Spleen (tissue), 11 donors: ENCODE data around the gene TMEM88. TPM values are rescaled to one million over a fixed set of nuclear protein-coding genes. Genes with fewer than 3 reads are reported as not detected.

Source experiments
- DNase-seq: peaks from one replicate; pipeline ENCODE4 v3.0.0-alpha.2; 2020
- H3K27ac ChIP-seq, 8 donors: fragments of 200-600 bp; sonication (generic) in 7 of 8; 1 replicate in 4 of 8; 2 replicates in 4 of 8; pipeline versions ENCODE4 v1.5.0 to v1.8.0; 2016 to 2021; ENCODE audit warnings: inconsistent platforms in 4 of 8, mild to moderate bottlenecking in 4 of 8, moderate library complexity in 1 of 8
- H3K27me3 ChIP-seq, 7 donors: fragments of 200-600 bp; sonication (generic) in 6 of 7; replicated peaks in 1 of 7; 1 replicate in 4 of 7; 2 replicates in 3 of 7; pipeline versions ENCODE4 v1.5.0 to v1.8.0; 2016 to 2021; ENCODE audit warnings: inconsistent platforms in 3 of 7, mild to moderate bottlenecking in 1 of 7
- H3K36me3 ChIP-seq, 6 donors: fragments of 200-600 bp; sonication (generic) in 5 of 6; 1 replicate in 4 of 6; 2 replicates in 2 of 6; pipeline versions ENCODE4 v1.5.0 to v1.8.0; 2016 to 2021; ENCODE audit warnings: inconsistent platforms in 2 of 6
- H3K4me1 ChIP-seq, 6 donors: fragments of 200-600 bp; sonication (generic) in 5 of 6; 1 replicate in 3 of 6; 2 replicates in 3 of 6; pipeline versions ENCODE4 v1.5.0 to v1.8.0; 2016 to 2021; ENCODE audit warnings: inconsistent platforms in 3 of 6
- H3K4me3 ChIP-seq, 8 donors: fragments of 200-600 bp; sonication (generic) in 7 of 8; 1 replicate in 4 of 8; 2 replicates in 4 of 8; pipeline versions ENCODE4 v1.5.0 to v1.8.0; 2016 to 2021; ENCODE audit warnings: inconsistent platforms in 4 of 8, mild to moderate bottlenecking in 4 of 8, moderate library complexity in 2 of 8
- H3K9me3 ChIP-seq, 8 donors: fragments of 200-600 bp; sonication (generic) in 7 of 8; 1 replicate in 4 of 8; 2 replicates in 4 of 8; pipeline versions ENCODE4 v1.5.0 to v1.8.0; 2016 to 2021; ENCODE audit warnings: inconsistent platforms in 4 of 8
- POLR2A ChIP-seq, 3 donors: fragments of 450-650 bp; IDR thresholded peaks; one replicate each; pipeline ENCODE4 v1.5.1; 2017; ENCODE audit warnings: antibody characterized with exemption in 3 of 3, mild to moderate bottlenecking in 1 of 3
- POLR2AphosphoS5 ChIP-seq, 3 donors: sonication (generic); formaldehyde crosslinking; IDR thresholded peaks; one replicate each; pipeline ENCODE4 v1.5.1; 2017; ENCODE audit warnings: antibody characterized with exemption in 3 of 3
- WGBS, 5 donors: extraction: QIAGEN DNeasy Blood & Tissue Kit in 3 of 5; methylation state at CpG; one replicate each; pipeline versions ENCODE4 v1.1.5 to v1.1.7; 2013 to 2018; 5-methylcytosine and 5-hydroxymethylcytosine counted together
- intact Hi-C: fragments of 100-400 bp; cut with DNase I; formaldehyde crosslinking; loops from one replicate; pipeline ENCODE4 v1.15.0; 2023; ENCODE audit warnings: low total_unique reads
- polyA plus RNA-seq, 3 donors: library from polyadenylated mRNA; stranded (reverse); fragments of 200-250 nt; gene quantifications; one replicate each; pipeline ENCODE4 v1.2.1, GENCODE V29; 2013
- total RNA-seq, 7 donors: library from RNA; depleted of rRNA in 3 of 7; stranded (reverse); fragments of >200 nt in 3 of 7; fragmentation: NEBNext Ultra II Directional in 4 of 7; extraction: Animal tissue kit (Norgen Biotek cat#: 25700) in 4 of 7; gene quantifications; one replicate each; pipeline versions ENCODE4 v1.1.0 to v1.2.1, GENCODE V29; 2016 to 2021
- TF ChIP-seq, protein P1 (sequence below), 11 experiments: fragments of 200-600 bp in 7 of 11; fragments of 450-650 bp in 4 of 11; sonication (generic) in 4 of 11; IDR thresholded peaks in 8 of 11; conservative IDR thresholded peaks in 3 of 11; 1 replicate in 7 of 11; 2 replicates in 4 of 11; pipeline versions ENCODE4 v1.4.0 to v1.8.0; 2016 to 2021; ENCODE audit warnings: antibody characterized with exemption in 11 of 11, inconsistent platforms in 4 of 11, mild to moderate bottlenecking in 1 of 11
- donor health status: healthy with polysubstance abuse.
- donor health status: DM: no; HTN: no; CAD: no; lungs with moderate emphysema.
- donor health status: DM: no; HTN: no; CAD: no.
- donor health status: Bipolar disorder and iron deficiency.
- donor health status: healthy.
- donor health status: DM: no; HTN: no; CAD: no.
- donor health status: DM: yes; HTN: yes; CAD: no.

TMEM88 gene
- total and polyA plus RNA-seq, 10 donors, result 5.2 to 31.8 (median 14.5) TPM

DNA sequence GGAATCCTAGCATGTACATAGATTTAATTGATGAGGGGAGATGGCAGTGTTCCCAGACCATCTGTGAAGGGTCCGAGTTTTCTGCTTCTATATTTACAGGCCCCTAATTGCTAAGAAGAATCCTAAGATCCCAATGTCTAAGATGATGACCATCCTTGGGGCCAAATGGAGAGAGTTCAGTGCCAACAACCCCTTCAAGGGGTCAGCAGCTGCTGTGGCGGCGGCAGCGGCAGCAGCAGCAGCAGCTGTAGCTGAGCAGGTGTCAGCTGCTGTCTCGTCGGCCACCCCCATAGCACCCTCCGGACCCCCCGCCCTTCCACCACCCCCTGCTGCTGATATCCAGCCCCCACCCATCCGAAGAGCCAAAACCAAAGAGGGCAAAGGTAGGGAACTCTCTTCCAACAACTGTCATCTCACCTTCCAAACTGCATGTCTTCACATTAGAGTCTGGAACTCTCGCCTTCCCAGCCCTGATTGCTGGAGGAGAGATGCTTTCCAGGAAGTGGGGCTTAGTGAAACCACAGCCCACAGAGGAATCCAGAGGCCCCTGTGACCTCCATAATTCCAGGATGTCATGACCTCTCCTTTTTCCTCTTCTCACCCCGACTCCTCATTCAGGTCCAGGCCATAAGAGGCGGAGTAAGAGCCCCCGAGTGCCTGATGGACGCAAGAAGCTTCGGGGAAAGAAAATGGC, 38.5 kb downstream of the TMEM88 start:
- Histone ChIP-seq H3K27me3 (no peaks in the 10 kb centered on the region), H3K4me3 (no peak overlapping the region), H3K9me3 (no peaks in the 10 kb centered on the region), H3K4me1 (peaks cover 16 to 35% (median 21%) of the 10 kb centered on the region in 6 donors), H3K36me3 (peaks cover under 1 to 89% (median 77%) of the 10 kb centered on the region in 6 donors), H3K27ac (no peak overlapping the region)
- no peak for TF ChIP-seq POLR2AphosphoS5 (IDR thresholded peaks at IDR 0.05)
- TF ChIP-seq, protein P1, sequence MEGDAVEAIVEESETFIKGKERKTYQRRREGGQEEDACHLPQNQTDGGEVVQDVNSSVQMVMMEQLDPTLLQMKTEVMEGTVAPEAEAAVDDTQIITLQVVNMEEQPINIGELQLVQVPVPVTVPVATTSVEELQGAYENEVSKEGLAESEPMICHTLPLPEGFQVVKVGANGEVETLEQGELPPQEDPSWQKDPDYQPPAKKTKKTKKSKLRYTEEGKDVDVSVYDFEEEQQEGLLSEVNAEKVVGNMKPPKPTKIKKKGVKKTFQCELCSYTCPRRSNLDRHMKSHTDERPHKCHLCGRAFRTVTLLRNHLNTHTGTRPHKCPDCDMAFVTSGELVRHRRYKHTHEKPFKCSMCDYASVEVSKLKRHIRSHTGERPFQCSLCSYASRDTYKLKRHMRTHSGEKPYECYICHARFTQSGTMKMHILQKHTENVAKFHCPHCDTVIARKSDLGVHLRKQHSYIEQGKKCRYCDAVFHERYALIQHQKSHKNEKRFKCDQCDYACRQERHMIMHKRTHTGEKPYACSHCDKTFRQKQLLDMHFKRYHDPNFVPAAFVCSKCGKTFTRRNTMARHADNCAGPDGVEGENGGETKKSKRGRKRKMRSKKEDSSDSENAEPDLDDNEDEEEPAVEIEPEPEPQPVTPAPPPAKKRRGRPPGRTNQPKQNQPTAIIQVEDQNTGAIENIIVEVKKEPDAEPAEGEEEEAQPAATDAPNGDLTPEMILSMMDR (IDR thresholded peaks at IDR 0.05 in 8 of 11, conservative IDR thresholded peaks at IDR 0.05 in 3 of 11), result no peak
- TF ChIP-seq POLR2A (IDR thresholded peaks at IDR 0.05), result no peak
- intact Hi-C loops, result no loop called here
- DNase-seq, result no peak
- 92 to 97% (median 94%) methylated on average over 14 to 15 of the region's 15 CpGs for WGBS, 5 donors

DNA sequence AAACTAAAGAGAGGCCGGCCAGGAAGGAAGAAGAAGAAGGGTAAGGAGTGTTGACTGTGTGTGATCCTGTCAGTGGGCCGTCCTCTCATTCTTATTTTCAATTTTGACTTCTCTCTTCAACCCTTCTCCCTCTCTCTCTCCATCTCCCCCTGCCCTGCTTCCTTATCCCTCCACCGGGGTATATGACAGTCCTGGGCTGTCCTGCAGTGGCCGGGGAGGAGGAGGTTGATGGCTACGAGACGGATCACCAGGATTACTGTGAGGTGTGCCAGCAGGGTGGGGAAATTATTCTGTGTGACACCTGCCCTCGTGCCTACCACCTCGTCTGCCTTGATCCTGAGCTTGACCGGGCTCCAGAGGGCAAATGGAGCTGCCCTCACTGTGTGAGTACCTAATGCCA, 39.4 kb downstream of the TMEM88 start:
- peaks cover 4 to 98% (median 86%) of the 10 kb centered on the region in 6 donors for H3K36me3 ChIP-seq
- no peaks in the 10 kb centered on the region for H3K27me3 ChIP-seq
- TF ChIP-seq POLR2A (IDR thresholded peaks at IDR 0.05) (no peak), POLR2AphosphoS5 (IDR thresholded peaks at IDR 0.05) (no peak)
- TF ChIP-seq, protein P1 (IDR thresholded peaks at IDR 0.05 in 8 of 11, conservative IDR thresholded peaks at IDR 0.05 in 3 of 11), result no peak
- DNase-seq, result no peak
- H3K27ac ChIP-seq, result no peak overlapping the region
- intact Hi-C loops, result no loop called here
- H3K4me1 ChIP-seq, result peaks cover 7 to 31% (median 12%) of the 10 kb centered on the region in 6 donors
- H3K4me3 ChIP-seq, result no peak overlapping the region
- 92 to 100% (median 96%) methylated on average over 9 of the region's 9 CpGs for WGBS, 5 donors
- H3K9me3 ChIP-seq, result no peaks in the 10 kb centered on the region

- WGBS, 5 donors, result 83 to 93% (median 89%) methylated on average over 8 of the region's 8 CpGs
- peaks cover 4 to 100% (median 91%) of the 10 kb centered on the region in 6 donors for H3K36me3 ChIP-seq
Measured at GRCh38 chr17:7894866-7895265, 40.0 kb downstream of the TMEM88 start.

GRCh38 chr17:7897090-7897489, 42.2 kb downstream of the TMEM88 start:
- no peak overlapping the region for H3K4me3 ChIP-seq
- no peak for DNase-seq
- no peak overlapping the region for H3K27ac ChIP-seq
- peaks cover 4 to 100% (median 95%) of the 10 kb centered on the region in 6 donors for H3K36me3 ChIP-seq
- intact Hi-C loops, result no loop called here
- H3K27me3 ChIP-seq, result no peaks in the 10 kb centered on the region
- 93 to 95% (median 94%) methylated on average over 13 of the region's 13 CpGs for WGBS, 5 donors
- no peaks in the 10 kb centered on the region for H3K9me3 ChIP-seq
- H3K4me1 ChIP-seq, result peaks cover 0 to 14% (median 1%) of the 10 kb centered on the region in 6 donors
- TF ChIP-seq, protein P1 (IDR thresholded peaks at IDR 0.05 in 8 of 11, conservative IDR thresholded peaks at IDR 0.05 in 3 of 11), result no peak
- TF ChIP-seq POLR2A (IDR thresholded peaks at IDR 0.05) (no peak), POLR2AphosphoS5 (IDR thresholded peaks at IDR 0.05) (no peak)

More at GRCh38 chr17:7894866-7895265, 40.0 kb downstream of the TMEM88 start:
- Histone ChIP-seq H3K9me3 (no peaks in the 10 kb centered on the region), H3K27ac (no peak overlapping the region), H3K27me3 (no peaks in the 10 kb centered on the region), H3K4me1 (peaks cover under 1 to 24% (median 6%) of the 10 kb centered on the region in 6 donors), H3K4me3 (no peak overlapping the region)
- no peak for DNase-seq
- intact Hi-C loops, result no loop called here
- TF ChIP-seq, protein P1 (IDR thresholded peaks at IDR 0.05 in 8 of 11, conservative IDR thresholded peaks at IDR 0.05 in 3 of 11), result no peak
- TF ChIP-seq POLR2A (IDR thresholded peaks at IDR 0.05), result no peak
- no peak for TF ChIP-seq POLR2AphosphoS5 (IDR thresholded peaks at IDR 0.05)
